ENCODE results near the gene NOTCH1. TPM values are rescaled to one million over a fixed set of nuclear protein-coding genes. Genes with fewer than 3 reads are reported as not detected.
"Not testable (repeated sequence)": the region's sequence is repeated elsewhere in the genome, so short reads cannot be mapped to it uniquely, and the experiment has no call there.

The NOTCH1 gene
- polyA plus RNA-seq, 5 donors, result 15.9 to 37.5 (median 27.1) TPM

GRCh38 chr9:136579650-136580219 lies 33.9 kb upstream of the NOTCH1 start:
- DNase-seq, result not testable (repeated sequence)

DNA sequence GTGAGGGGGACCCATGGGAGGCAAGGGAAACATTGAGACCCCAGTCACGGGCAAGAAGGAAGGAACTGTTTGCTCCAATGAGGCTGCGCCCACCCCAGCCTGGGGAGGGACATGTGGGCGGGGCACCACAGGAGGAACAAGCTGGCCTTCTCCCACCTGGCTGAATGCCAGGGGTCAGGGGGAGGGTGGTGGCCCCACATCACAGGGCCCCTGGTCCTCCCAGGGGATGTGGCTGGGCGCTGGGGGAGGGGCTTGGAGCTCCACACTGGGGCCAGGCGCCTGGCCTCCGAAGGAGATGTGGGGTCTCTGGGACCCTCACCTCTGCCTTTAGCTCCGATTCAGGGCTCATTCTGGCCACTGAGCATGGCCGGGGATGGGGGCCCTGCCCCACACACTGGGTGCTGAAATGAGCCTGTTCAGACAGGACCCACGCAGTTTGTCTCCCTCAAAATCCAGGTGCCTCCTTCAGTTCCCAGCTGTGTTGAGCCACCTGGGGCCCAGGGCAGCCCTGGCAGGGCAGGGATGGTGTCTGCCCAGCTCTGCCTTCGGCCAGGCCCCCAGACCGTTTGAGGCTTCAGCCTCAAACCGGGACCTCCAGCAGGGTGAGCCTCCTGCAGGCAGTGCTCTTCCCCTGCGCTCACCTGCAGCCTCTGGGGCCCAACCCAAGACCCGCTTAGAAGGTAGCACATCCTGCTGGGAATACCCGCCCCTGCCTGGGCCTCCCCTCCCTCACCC lies 33.2 kb upstream of the NOTCH1 start:
- DNase-seq, result no peak

- no peak for DNase-seq
Measured at GRCh38 chr9:136578626-136578914, 32.7 kb upstream of the NOTCH1 start.

DNA sequence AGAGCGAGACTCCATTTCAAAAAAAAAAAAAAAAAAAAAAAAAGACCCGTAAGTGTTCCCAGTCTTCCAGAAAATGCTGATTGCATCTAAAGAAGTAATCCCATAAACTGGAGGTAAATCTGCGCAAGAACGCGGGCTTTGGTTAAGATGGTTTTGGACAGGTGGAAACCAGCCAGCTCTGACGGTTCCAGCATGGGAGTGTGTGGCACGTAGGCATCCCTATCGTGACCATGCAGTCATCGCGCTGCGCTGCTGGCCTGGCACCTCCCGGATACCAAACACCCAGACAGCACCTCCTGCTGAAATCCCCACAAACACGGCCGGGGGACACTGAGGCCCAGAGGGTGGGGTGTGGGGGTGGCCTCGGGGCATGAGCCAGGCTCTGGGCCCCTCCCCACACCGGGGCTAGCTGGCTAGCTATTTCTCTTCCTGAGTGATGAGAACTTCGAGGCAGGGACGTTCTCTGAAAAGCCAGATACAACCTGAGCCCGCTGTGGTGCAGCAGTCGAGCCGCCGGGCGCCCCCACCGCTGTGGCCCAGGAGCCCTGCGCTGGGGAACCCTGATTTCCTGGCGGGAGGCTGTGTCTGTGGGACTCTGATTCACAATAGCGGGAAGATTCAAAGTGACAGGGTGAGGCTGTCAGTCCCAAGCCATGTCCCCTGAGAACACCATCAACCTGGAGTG lies 32.2 kb upstream of the NOTCH1 start:
- DNase-seq, result no peak

DNA sequence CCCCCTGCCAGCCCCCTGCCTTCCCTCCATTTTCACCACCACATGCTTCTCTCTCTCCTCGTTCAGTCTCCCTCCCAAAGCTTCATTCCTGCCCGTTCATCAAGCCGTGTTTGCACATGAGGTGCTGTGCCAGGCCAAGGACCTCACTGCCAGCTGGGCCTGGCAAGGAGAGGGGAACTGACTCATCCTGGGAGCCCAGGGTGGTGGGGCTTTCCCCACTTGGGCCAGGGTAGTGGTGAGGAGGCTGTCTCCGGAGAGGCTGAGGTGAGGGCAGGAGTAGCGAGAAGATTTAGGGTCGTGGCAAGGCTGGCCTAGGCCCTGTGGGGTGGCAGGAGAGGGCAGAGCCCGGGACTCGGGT lies 30.4 kb upstream of the NOTCH1 start:
- DNase-seq, result no peak

GRCh38 chr9:136575626-136576268 lies 29.9 kb upstream of the NOTCH1 start:
- no peak for DNase-seq

- DNase-seq, result not testable (repeated sequence)
Measured at GRCh38 chr9:136574606-136575005, 28.8 kb upstream of the NOTCH1 start.

DNA sequence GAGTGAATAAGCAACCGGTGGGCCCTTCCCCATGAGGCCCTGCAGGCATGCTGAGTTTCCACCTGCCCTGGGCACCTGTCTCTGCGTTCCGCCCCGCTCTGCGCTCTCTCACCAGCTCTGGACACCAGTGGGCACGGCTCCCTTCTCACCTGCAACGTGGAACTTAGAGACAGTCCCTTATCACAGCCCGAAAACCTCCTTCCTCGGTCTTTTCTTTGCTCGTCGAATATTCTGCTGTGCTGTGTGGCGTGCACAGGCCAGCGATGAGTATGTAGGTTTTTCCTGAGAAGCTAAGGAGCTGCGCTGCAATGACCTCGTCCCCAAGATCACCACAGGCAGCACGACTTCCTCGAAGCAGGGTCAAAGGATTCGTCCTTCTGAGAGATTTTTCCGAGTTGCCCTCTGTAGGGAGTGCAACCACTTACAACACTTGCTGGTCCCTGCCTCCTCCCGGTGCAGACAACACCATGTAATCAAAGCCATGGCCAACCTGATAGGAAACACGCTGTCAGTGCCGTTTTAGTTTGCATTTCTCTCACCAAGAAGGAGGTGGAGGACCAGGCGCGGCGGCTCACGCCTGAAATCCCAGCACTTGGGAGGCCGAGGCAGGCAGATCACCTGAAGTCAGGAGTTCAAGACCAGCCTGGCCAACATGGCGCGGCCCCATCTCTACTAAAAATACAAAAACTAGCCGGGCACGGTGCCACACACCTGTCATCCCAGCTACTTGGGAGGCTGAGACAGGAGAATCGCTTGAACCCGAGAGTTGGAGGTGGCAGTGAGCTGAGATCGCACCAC lies 27.2 kb upstream of the NOTCH1 start:
- DNase-seq, result no peak

- no peak for DNase-seq
Measured at GRCh38 chr9:136572003-136572827, 26.4 kb upstream of the NOTCH1 start.

- no peak for DNase-seq
Measured at GRCh38 chr9:136571531-136571930, 25.7 kb upstream of the NOTCH1 start.

- DNase-seq, result no peak
Measured at GRCh38 chr9:136570916-136571315, 25.1 kb upstream of the NOTCH1 start.

DNA sequence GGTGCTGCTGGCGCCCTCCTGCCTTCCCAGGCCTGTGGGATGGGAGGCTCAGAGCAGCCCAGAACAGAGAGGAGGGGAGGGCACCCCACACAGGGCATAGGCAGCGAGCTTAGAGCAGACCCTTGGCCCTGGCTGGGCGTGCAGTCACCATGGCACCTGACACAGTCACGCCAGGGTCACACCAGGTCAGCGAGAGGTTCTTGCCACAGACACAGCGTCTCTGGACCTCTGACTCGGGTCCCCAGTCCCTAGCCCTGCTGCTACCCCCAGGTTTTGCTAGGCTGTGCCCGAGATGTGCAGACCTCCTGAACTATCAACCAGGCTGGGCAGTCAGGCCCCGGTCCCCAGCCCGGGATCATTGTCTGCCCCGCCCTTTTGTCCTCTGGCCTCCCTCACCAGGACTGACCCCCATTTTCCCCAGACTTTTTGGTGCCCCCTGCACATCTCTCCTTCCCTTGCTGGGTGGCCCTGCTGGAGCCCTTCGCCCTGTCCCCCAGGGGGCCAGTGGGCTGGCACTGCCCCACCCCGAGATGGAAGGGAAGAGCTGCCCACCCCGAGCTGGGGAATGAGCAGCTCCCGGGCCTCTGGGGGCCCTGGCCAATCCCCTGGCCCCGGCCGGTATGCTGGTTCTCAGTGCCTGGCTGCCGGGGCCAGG lies 24.5 kb upstream of the NOTCH1 start:
- DNase-seq, result no peak

DNA sequence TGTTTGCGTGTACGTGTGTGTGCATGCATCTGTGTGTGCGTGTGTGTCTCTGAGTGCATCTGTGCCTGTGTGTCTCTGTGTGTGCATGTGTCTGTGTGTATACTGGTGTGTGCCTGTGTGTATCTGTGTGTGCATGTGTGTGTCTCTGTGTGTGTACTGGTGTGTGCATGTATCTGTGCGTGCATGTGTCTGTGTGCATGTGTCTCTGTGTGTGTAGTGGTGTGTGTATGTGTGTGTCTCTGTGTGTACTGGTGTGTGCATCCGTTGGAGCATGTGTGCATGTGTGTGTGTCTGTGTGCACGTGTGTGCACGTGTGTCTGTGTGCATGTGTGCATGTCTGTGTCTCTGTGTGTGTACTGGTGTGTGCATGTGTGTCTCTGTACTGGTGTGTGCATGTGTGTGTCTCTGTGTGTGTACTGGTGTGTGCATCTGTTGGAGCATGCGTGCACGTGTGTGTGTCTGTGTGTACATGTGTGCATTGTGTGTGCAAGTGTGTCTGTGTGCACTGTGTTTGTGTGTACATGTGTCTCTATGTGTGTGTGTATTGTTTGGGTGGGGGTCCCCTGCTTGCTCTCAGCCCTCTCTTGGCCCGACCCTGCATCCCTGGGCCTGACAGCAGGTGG lies 23.8 kb upstream of the NOTCH1 start:
- no peak for DNase-seq

- no peak for DNase-seq
Measured at GRCh38 chr9:136568288-136569081, 22.6 kb upstream of the NOTCH1 start.

GRCh38 chr9:136567651-136568287 lies 21.9 kb upstream of the NOTCH1 start:
- no peak for DNase-seq

GRCh38 chr9:136566901-136567300 lies 21.1 kb upstream of the NOTCH1 start:
- DNase-seq, result no peak

- DNase-seq, result no peak
Measured at GRCh38 chr9:136566553-136566895, 20.7 kb upstream of the NOTCH1 start.

DNA sequence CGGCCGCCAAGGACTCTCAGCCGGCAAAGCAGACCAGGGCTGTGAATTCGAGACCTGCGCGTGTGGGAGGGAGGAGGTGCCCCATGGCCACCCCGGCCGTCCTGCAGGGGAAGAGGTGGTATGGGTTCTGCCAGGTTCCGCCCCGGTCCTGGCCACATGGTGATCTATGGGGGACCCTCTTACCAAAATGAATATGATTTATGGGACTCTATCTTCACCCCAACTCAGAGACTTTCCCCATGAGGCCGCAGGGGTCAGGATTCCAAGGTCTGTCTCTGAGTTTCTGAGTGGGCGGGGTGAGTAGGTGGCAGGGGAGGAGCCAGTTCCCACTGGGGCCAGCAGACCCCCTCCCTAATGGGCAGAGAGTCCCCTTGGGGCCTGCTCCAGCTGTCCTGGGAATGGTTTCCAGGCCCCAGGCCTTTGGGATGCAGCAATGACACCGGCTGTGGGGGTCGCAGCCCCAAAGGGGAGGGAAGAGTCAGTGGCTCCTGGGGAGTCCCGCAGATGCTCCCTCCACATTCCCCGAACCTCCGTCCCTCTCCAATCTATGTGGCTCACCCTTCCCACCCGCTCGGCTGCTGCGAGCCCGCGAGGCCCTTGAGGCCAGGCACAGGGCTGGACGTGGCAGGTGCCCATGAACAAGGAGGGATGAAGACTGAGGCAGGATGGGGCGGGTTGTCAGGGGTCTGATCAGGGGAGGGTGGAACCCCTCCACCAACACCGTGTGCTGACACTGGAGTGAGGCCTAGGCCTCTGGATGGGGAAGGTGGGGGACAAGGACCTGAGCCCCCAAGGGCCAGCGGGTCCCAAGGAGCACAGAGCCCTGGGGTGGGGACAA lies 20.1 kb upstream of the NOTCH1 start:
- DNase-seq, result no peak

Measured in right lung (tissue), 5 donors.